IMR-90 (cell line): ENCODE results near the gene CYP4F22. TPM values are rescaled to one million over a fixed set of nuclear protein-coding genes. Genes with fewer than 3 reads are reported as not detected.

Experiments
- ATAC-seq: fragments of 200-7000 bp; cut with Tn5 transposase; 2 replicates; pipeline ENCODE4 v1.9.1; 2020; ENCODE audit warnings: low read depth, mild to moderate bottlenecking, moderate library complexity
- BruUV-seq: library from RNA; stranded (reverse); fragments of 400-500 nt; replicated peaks from 2 replicates; lab custom pipeline; 2021; lab: Mats Ljungman, UMichigan
- CTCF ChIA-PET: fragments of 300-600 bp; formaldehyde crosslinking; extraction: SDS; loops from one replicate; lab custom pipeline; 2021; ENCODE audit warnings: antibody characterized with exemption; lab: Yijun Ruan, JAX
- POLR2A ChIA-PET: fragments of 300-600 bp; sonication (Branson Sonifier 250); formaldehyde crosslinking; loops from one replicate; lab custom pipeline; 2022; ENCODE audit warnings: antibody characterized with exemption; ENCODE audit not compliant: unreplicated experiment; lab: Charles Lee
- DNase-seq: peaks from one replicate; pipeline ENCODE4 v3.0.0; 2013
- H2AFZ ChIP-seq: replicated peaks from 2 replicates; pipeline ENCODE3; 2013; ENCODE audit warnings: low read length, mild to moderate bottlenecking; ENCODE audit not compliant: poor library complexity
- H2AK5ac ChIP-seq: 2 replicates; pipeline ENCODE4 v1.6.1; 2013; ENCODE audit warnings: low read depth, low read length, inconsistent platforms
- H2AK9ac ChIP-seq: replicated peaks from 2 replicates; pipeline ENCODE3; 2013; ENCODE audit warnings: mild to moderate bottlenecking, low read depth, low read length, moderate library complexity; ENCODE audit not compliant: poor library complexity
- H2BK120ac ChIP-seq: 2 replicates; pipeline ENCODE4 v1.6.1; 2013; ENCODE audit warnings: low read depth, low read length, inconsistent platforms
- H2BK15ac ChIP-seq: 3 replicates; pipeline ENCODE4 v1.6.1; 2013; ENCODE audit warnings: low read depth, low read length, inconsistent platforms
- H2BK20ac ChIP-seq: 2 replicates; pipeline ENCODE4 v1.6.1; 2013; ENCODE audit warnings: low read depth, mild to moderate bottlenecking, inconsistent platforms, low read length, moderate library complexity
- H2BK5ac ChIP-seq: 2 replicates; pipeline ENCODE4 v1.6.1; 2013; ENCODE audit warnings: mild to moderate bottlenecking, low read depth, low read length, inconsistent platforms; ENCODE audit not compliant: poor library complexity, severe bottlenecking
- H3K14ac ChIP-seq: replicated peaks from 2 replicates; pipeline ENCODE4 v1.6.1; 2013; ENCODE audit warnings: low read depth, low read length, inconsistent platforms
- H3K18ac ChIP-seq: 2 replicates; pipeline ENCODE4 v1.6.1; 2013; ENCODE audit warnings: low read depth, low read length, control low read depth
- H3K23ac ChIP-seq: 2 replicates; pipeline ENCODE4 v1.6.1; 2013; ENCODE audit warnings: low read depth, low read length, inconsistent platforms
- H3K27ac ChIP-seq: 2 replicates; pipeline ENCODE4 v1.5.1; 2013; ENCODE audit warnings: mild to moderate bottlenecking, control low read depth, low read length; ENCODE audit not compliant: insufficient read depth
- H3K27me3 ChIP-seq: 2 replicates; pipeline ENCODE4 v1.6.1; 2013; ENCODE audit warnings: low read length; ENCODE audit not compliant: control insufficient read depth, insufficient read depth
- H3K36me3 ChIP-seq: 2 replicates; pipeline ENCODE4 v1.6.1; 2013; ENCODE audit warnings: low read length, mixed read lengths; ENCODE audit not compliant: control insufficient read depth, insufficient read depth
- H3K4ac ChIP-seq: 2 replicates; pipeline ENCODE4 v1.6.1; 2013; ENCODE audit warnings: low read depth, low read length, inconsistent platforms
- H3K4me1 ChIP-seq: 2 replicates; pipeline ENCODE4 v1.6.1; 2013; ENCODE audit warnings: low read length, mixed read lengths; ENCODE audit not compliant: control insufficient read depth, insufficient read depth
- H3K4me2 ChIP-seq: 2 replicates; pipeline ENCODE4 v1.6.1; 2013; ENCODE audit warnings: low read depth, mild to moderate bottlenecking, control low read depth, low read length, moderate library complexity
- H3K4me3 ChIP-seq: 2 replicates; pipeline ENCODE4 v1.5.1; 2013; ENCODE audit warnings: low read depth, mild to moderate bottlenecking, control low read depth, low read length, moderate library complexity; ENCODE audit not compliant: insufficient read depth
- H3K56ac ChIP-seq: 2 replicates; pipeline ENCODE4 v1.6.1; 2013; ENCODE audit warnings: low read length, inconsistent platforms; ENCODE audit not compliant: insufficient read depth; ENCODE audit errors: extremely low read depth
- H3K79me1 ChIP-seq, 2 experiments: 2 replicates each; pipeline ENCODE4 v1.6.1; 2013; ENCODE audit warnings: low read length in 2 of 2, inconsistent platforms in 1 of 2, low read depth in 1 of 2
- H3K9ac ChIP-seq: 2 replicates; pipeline ENCODE4 v1.6.1; 2013; ENCODE audit warnings: low read depth, low read length, control low read depth
- H3K9me1 ChIP-seq: 2 replicates; pipeline ENCODE4 v1.6.1; 2013; ENCODE audit warnings: low read length, inconsistent platforms; ENCODE audit not compliant: insufficient read depth
- H3K9me3 ChIP-seq: 2 replicates; pipeline ENCODE4 v1.6.1; 2013; ENCODE audit warnings: low read length; ENCODE audit not compliant: control insufficient read depth, insufficient read depth
- H4K20me1 ChIP-seq: 2 replicates; pipeline ENCODE4 v1.6.1; 2013; ENCODE audit warnings: low read length, inconsistent platforms; ENCODE audit not compliant: insufficient read depth
- H4K5ac ChIP-seq: 2 replicates; pipeline ENCODE4 v1.6.1; 2013; ENCODE audit warnings: mild to moderate bottlenecking, low read depth, low read length, control low read depth
- H4K8ac ChIP-seq, 2 experiments: 2 replicates each; pipeline ENCODE4 v1.6.1; 2013; ENCODE audit warnings: low read depth in 2 of 2, low read length in 2 of 2, control low read depth in 1 of 2, inconsistent platforms in 1 of 2
- H4K91ac ChIP-seq: 2 replicates; pipeline ENCODE4 v1.6.1; 2013; ENCODE audit warnings: low read depth, low read length, inconsistent platforms; ENCODE audit not compliant: insufficient read depth
- BHLHE40 ChIP-seq: fragments of 150-350 bp; IDR thresholded peaks from 2 replicates; pipeline ENCODE4 v1.6.1; 2016; ENCODE audit warnings: mild to moderate bottlenecking, low read depth, low read length
- CEBPB ChIP-seq: IDR thresholded peaks from 2 replicates; pipeline ENCODE4 v1.6.1; 2012; ENCODE audit warnings: low read depth, low read length, improper control_type of control experiment
- CHD1 ChIP-seq: IDR thresholded peaks from 2 replicates; pipeline ENCODE4 v1.6.1; 2012; ENCODE audit warnings: low read depth, low read length, improper control_type of control experiment
- ELK1 ChIP-seq: fragments of 150-350 bp; IDR thresholded peaks from 2 replicates; pipeline ENCODE4 v1.6.1; 2016; ENCODE audit warnings: low read depth, mild to moderate bottlenecking, low read length, moderate library complexity, borderline replicate concordance
- FOS ChIP-seq: fragments of 150-350 bp; IDR thresholded peaks from 2 replicates; pipeline ENCODE4 v1.6.1; 2016; ENCODE audit warnings: low read depth, low read length
- MAFK ChIP-seq: IDR thresholded peaks from 2 replicates; pipeline ENCODE4 v1.6.1; 2012; ENCODE audit warnings: low read depth, low read length, improper control_type of control experiment
- MXI1 ChIP-seq: IDR thresholded peaks from 2 replicates; pipeline ENCODE4 v1.6.1; 2012; ENCODE audit warnings: low read depth, mild to moderate bottlenecking, low read length, moderate library complexity, borderline replicate concordance
- RAD21 ChIP-seq: IDR thresholded peaks from 2 replicates; pipeline ENCODE4 v1.6.1; 2012; ENCODE audit warnings: low read length, improper control_type of control experiment
- RCOR1 ChIP-seq: IDR thresholded peaks from 2 replicates; pipeline ENCODE4 v1.6.1; 2012; ENCODE audit warnings: mild to moderate bottlenecking, low read length, improper control_type of control experiment; ENCODE audit not compliant: insufficient replicate concordance
- RFX5 ChIP-seq: IDR thresholded peaks from 2 replicates; pipeline ENCODE4 v1.8.0; 2012; ENCODE audit warnings: low read depth, mild to moderate bottlenecking, low read length, moderate library complexity
- SMC3 ChIP-seq: fragments of 150-350 bp; IDR thresholded peaks from 2 replicates; pipeline ENCODE4 v1.6.1; 2016; ENCODE audit warnings: low read depth, mild to moderate bottlenecking, antibody characterized with exemption, low read length, moderate library complexity
- WGBS, 2 experiments: methylation state at CpG; one replicate each; pipeline versions ENCODE4 v1.1.5 to v1.1.7; 2013; ENCODE audit warnings: missing lambda C conversion rate in 2 of 2; ENCODE audit not compliant: insufficient read length in 1 of 2; ENCODE audit errors: extremely low coverage in 2 of 2; 5-methylcytosine and 5-hydroxymethylcytosine counted together
- dilution Hi-C: fragments of 300-500 bp; cut with HindIII; formaldehyde crosslinking; loops from one replicate; pipeline ENCODE4 v1.14.3; 2018; ENCODE audit warnings: low sequenced_read_pairs; ENCODE audit not compliant: unreplicated experiment
- in situ Hi-C: fragments of 300-500 bp; cut with MboI; formaldehyde crosslinking; loops from 3 replicates; pipeline ENCODE4 v1.14.3; 2019; ENCODE audit warnings: low sequenced_read_pairs, inconsistent platforms, mixed read lengths
- intact Hi-C: fragments of 100-400 bp; cut with micrococcal nuclease; formaldehyde crosslinking; loops from 2 replicates; pipeline ENCODE4 v1.10.0; 2022
- polyA plus RNA-seq, 3 experiments: library from polyadenylated mRNA; depleted of rRNA; stranded (reverse); fragments of >200 nt; gene quantifications; 2 replicates each; pipeline ENCODE4 v1.2.3, GENCODE V29; 2012; ENCODE audit warnings: low replicate concordance in 1 of 3
- total RNA-seq: library from RNA; depleted of rRNA; stranded (reverse); fragments of >200 nt; gene quantifications from 2 replicates; pipeline ENCODE4 v1.2.3, GENCODE V29; 2012
- TF ChIP-seq, protein P1 (sequence below): conservative IDR thresholded peaks from 2 replicates; pipeline ENCODE4 v1.5.1; 2012; ENCODE audit warnings: mild to moderate bottlenecking, low read depth, low read length, improper control_type of control experiment
- TF ChIP-seq, protein P2 (sequence below): fragments of 150-350 bp; IDR thresholded peaks from 2 replicates; pipeline ENCODE4 v1.6.1; 2017; ENCODE audit warnings: mild to moderate bottlenecking, antibody characterized with exemption, low read length, low read depth

Gene CYP4F22
- total and polyA plus RNA-seq, 2 of the 4 experiments (the other 2 are of a cell fraction): not detected

DNA sequence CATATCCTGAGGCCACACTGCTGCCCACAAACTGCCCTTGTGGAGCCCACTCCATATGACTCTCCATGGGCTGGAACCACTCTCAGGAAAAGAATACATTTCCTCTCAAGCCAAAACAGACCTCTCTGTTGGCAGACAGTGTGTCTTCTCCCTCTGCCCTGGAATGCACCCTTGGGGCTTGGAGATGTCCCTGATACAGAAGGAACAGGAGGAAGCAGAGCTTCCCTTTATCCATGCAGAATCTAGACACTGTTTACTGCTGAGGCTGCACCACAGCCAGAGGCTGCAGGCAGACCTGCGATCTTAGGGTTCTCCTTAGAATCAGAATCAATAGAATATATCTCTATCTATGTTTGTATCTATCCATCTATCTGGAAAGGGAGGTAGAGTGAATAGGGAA is 79.9 kb downstream of the CYP4F22 start:
- no peak for ATAC-seq
- no peak overlapping the region for H3K56ac ChIP-seq
- H3K4ac ChIP-seq: no peak overlapping the region
- no peak overlapping the region for H3K14ac ChIP-seq
- no peak overlapping the region for H4K8ac ChIP-seq
- no peak for DNase-seq
- no peak overlapping the region for H3K18ac ChIP-seq
- no peak overlapping the region for H2BK120ac ChIP-seq
- no peak overlapping the region for H2AK9ac ChIP-seq
- dilution Hi-C loops (no loop called here), intact Hi-C loops (no loop called here), in situ Hi-C loops (no loop called here)
- no peak overlapping the region for H3K9ac ChIP-seq
- no peak overlapping the region for H2BK20ac ChIP-seq
- no peaks in the 10 kb centered on the region for H3K36me3 ChIP-seq
- no TSS peak for BruUV-seq
- no peak overlapping the region for H2BK15ac ChIP-seq
- H3K9me3 ChIP-seq: no peaks in the 10 kb centered on the region; the same call in 1 of the 2 replicates
- ChIA-PET CTCF (no interaction called here), POLR2A (no interaction called here)
- H3K9me1 ChIP-seq: no peaks in the 10 kb centered on the region
- no peaks in the 10 kb centered on the region for H3K79me1 ChIP-seq
- TF ChIP-seq RAD21: no peak
- no peak for TF ChIP-seq SMC3
- TF ChIP-seq, protein P1, sequence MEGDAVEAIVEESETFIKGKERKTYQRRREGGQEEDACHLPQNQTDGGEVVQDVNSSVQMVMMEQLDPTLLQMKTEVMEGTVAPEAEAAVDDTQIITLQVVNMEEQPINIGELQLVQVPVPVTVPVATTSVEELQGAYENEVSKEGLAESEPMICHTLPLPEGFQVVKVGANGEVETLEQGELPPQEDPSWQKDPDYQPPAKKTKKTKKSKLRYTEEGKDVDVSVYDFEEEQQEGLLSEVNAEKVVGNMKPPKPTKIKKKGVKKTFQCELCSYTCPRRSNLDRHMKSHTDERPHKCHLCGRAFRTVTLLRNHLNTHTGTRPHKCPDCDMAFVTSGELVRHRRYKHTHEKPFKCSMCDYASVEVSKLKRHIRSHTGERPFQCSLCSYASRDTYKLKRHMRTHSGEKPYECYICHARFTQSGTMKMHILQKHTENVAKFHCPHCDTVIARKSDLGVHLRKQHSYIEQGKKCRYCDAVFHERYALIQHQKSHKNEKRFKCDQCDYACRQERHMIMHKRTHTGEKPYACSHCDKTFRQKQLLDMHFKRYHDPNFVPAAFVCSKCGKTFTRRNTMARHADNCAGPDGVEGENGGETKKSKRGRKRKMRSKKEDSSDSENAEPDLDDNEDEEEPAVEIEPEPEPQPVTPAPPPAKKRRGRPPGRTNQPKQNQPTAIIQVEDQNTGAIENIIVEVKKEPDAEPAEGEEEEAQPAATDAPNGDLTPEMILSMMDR: no peak
- TF ChIP-seq FOS: no peak
- TF ChIP-seq RCOR1: no peak
- no peak for TF ChIP-seq CEBPB
- TF ChIP-seq, protein P2, sequence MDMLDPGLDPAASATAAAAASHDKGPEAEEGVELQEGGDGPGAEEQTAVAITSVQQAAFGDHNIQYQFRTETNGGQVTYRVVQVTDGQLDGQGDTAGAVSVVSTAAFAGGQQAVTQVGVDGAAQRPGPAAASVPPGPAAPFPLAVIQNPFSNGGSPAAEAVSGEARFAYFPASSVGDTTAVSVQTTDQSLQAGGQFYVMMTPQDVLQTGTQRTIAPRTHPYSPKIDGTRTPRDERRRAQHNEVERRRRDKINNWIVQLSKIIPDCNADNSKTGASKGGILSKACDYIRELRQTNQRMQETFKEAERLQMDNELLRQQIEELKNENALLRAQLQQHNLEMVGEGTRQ: no peak
- TF ChIP-seq CHD1: no peak
- TF ChIP-seq RFX5: no peak
- TF ChIP-seq MAFK: no peak
- TF ChIP-seq BHLHE40: no peak
- TF ChIP-seq MXI1: no peak
- TF ChIP-seq ELK1: no peak
- no peak overlapping the region for H4K5ac ChIP-seq
- no peak overlapping the region for H3K4me2 ChIP-seq
- no peaks in the 10 kb centered on the region for H3K4me1 ChIP-seq
- no peak overlapping the region for H3K23ac ChIP-seq
- no peaks in the 10 kb centered on the region for H3K27me3 ChIP-seq
- H3K27ac ChIP-seq: no peak overlapping the region
- no peak overlapping the region for H2AK5ac ChIP-seq
- H2AFZ ChIP-seq: no peak overlapping the region
- no peak overlapping the region for H3K4me3 ChIP-seq
- no CpG with 5 or more reads among the region's 1 CpG for WGBS, 2 experiments
- no peaks in the 10 kb centered on the region for H4K20me1 ChIP-seq
- H2BK5ac ChIP-seq: no peak overlapping the region
- H4K91ac ChIP-seq: no peak overlapping the region
